LoVo (cell line): Measurements from ENCODE around the gene LDB1.

Experiments
- DNase-seq: peaks from one replicate; pipeline ENCODE4 v3.0.0-alpha.2; 2016; ENCODE audit warnings: low spot score

The LDB1 gene

GRCh38 chr10:102064503-102064867 lies 55.7 kb downstream of the LDB1 start:
- no peak for DNase-seq

DNA sequence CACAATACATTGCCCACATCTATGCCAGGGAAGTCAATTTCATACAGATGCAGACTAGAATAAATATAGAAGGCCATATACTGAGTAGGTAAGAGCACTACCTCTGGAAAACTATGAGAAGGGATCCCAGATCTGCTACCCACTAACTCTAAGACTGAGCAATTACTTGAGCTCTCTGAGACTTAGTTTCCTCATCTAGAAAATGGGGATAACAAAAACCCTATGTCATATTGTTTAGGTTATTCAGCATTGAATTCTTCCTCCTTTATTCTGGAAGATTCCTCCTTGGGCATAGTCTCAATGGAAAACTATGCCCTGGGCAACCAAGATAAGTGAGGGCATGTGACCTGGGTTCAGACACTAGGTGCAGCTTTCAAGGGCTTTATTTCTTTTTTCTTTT lies 60.2 kb downstream of the LDB1 start:
- no peak for DNase-seq
